COR-L47 (cell line): ENCODE results near the gene KHDRBS2.
A peak's percentile ranks its signal among the peaks of the same experiment; 100 is the strongest.

ENCODE experiments used
- DNase-seq: peaks from one replicate; lab custom pipeline; 2025; lab: John Stamatoyannopoulos, UW

KHDRBS2 gene

GRCh38 chr6:62175195-62175594 lies 110.8 kb downstream of the KHDRBS2 start:
- DNase-seq: no peak

DNA sequence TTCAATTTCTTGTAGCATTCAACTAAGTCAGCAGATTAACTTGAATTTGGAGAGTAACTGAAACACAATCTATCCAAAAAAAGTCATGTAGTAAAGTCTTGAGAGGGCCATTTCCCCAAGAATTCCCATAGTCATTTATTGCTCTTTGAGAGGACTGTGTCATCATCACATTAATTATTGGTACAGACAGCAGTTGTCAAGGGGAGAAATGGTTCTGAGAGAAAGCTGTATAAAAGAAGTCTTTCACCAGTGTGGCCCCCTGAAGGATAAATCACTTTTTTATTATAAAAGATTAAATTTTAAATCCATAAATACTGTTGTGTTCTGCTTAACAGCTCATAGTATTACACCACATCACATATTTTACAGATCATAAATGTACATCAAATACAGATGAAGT lies 111.5 kb downstream of the KHDRBS2 start:
- DNase-seq: no peak

GRCh38 chr6:62167736-62168135 lies 118.3 kb downstream of the KHDRBS2 start:
- DNase-seq: no peak

GRCh38 chr6:62162858-62163257 lies 123.2 kb downstream of the KHDRBS2 start:
- no peak for DNase-seq

GRCh38 chr6:62152796-62153195 lies 133.2 kb downstream of the KHDRBS2 start:
- no peak for DNase-seq

DNA sequence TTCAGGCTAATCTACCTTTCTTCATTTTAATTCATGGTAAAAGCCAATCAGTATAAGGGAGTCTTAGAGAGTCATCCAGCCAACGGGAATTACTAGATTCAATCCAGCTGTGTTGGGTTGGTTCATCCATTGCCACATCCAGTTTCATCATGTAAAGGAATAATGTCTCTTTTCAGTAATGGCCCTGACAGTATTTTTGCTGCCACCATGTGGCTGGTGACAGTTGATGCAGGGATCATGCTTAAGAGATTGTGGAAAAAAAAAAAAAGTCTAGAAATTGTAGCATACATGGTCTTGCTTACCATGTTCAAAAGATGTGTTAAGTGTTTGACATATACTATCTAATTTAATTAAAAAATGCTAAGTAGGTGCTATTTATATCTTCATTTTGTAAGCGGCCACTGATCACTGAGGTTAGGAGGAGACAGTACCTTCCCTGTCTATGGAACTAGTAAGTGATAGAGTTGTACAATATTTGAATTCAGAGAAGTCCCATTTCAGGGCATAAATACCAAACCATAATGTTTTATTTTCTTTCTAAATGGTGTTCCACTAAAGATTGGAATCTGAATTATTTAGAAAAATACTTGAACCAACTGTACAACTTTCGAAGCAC lies 135.9 kb downstream of the KHDRBS2 start:
- DNase-seq: peak; percentile 68

- no peak for DNase-seq
Observed at GRCh38 chr6:62146954-62147853, 138.8 kb downstream of the KHDRBS2 start.

DNA sequence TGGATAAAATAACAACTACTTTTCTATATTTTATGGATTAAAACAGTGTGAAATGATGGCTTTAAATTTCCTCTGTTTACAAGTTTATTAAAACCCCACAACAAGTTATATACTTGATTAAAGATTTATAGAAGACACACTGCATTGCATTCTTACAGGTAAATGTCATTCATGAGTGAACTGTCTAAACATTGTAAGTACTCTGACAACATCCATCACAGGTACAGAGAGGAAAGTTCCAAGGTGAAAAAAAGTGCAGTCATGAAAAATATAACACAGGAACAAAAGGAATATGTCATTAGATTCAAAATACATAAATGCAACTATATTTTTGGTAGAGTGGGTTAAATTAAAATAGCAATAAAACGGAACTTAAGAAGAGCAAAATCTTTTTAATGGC lies 156.9 kb downstream of the KHDRBS2 start:
- no peak for DNase-seq

GRCh38 chr6:62119401-62119800 lies 166.6 kb downstream of the KHDRBS2 start:
- no peak for DNase-seq

DNA sequence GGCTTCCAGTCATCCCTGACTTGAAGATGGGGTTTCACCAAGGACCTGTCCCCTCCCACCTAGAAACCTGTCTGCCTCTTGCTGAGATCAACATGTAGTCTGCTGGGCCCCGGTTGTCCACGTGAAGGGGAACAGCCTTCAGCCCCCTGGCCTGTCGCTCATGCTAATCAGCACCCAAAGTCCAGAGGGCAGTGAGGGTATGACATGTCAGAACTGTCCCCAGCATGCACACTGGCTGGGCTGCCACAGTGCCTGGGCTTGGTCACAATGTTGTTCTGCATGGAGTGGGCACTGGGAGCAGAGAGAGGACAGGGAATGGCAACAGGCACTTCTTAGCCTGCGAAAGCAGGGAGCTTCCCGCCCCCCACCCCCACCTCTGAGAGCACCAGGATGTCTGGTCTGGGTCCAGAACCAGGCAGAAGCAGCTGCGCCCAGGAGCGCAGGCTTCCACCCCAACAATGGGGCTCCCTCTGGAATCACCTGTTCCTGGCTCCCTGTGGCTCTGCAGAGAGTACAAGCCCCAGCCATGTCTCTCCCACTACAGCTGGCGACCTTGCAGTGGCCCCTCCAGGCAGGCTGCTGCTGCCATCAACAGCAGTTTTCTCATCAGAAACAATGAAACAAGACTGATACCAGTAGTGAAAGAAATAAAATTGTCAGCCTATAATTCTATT lies 182.7 kb downstream of the KHDRBS2 start:
- no peak for DNase-seq

DNA sequence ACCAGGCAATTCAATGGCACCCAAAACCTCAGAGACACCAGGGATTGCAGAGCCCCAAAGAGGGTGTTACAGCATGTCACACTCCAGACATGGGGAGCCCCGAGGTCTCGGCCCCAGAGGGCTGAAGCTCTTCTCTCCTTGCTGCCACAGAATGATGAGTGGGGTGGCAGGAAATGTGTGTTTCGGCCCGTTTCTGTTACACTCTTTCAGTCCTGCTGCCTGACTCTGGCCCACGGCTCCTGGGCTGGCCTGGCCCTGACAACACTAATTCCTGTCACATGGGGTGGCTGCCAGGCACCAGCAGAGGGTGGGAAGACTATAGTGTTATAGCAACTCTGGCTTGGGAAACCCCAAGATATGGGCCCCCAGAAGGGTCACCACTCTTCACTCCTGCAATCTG lies 183.6 kb downstream of the KHDRBS2 start:
- DNase-seq: no peak

DNA sequence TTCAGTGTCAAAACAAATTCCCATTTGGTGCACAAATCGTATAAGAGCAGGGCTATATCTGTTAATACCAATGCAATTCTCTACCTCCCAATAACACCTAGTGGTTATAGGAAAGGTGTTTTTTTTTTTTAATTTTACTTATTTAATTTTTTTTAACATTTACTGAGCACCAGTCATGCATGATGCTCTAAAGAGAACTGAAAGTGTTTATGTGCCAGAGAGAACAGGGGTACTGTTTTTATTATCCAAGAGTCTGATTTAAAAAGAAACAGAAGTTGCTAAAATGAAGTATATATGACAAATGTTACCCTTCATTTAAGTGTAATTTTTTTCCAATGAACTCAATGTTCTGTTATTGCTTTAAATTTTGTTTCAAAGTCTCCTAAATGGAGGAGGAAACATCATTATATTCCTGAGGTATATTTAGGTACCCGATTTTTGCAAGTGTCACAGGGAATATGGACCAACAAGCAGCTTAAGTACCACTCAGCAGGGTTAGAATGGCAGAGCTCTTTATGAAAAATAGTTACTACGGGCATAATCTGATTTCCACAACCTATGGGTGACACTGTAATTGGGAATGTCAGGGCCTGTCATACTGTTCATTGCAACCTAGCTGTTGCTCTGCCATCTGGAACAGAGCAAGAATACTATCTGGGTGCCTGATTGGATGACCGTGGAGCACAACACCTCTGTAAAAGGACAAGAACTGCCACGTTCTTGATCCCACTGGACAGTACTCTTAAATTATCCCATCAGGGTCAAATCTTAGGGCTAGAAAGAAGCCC lies 195.4 kb downstream of the KHDRBS2 start:
- no peak for DNase-seq

- DNase-seq: no peak
Observed at GRCh38 chr6:62089781-62090180, 196.2 kb downstream of the KHDRBS2 start.

GRCh38 chr6:62086047-62086446 lies 200.0 kb downstream of the KHDRBS2 start:
- DNase-seq: no peak

GRCh38 chr6:62075869-62076268 lies 210.2 kb downstream of the KHDRBS2 start:
- DNase-seq: no peak

DNA sequence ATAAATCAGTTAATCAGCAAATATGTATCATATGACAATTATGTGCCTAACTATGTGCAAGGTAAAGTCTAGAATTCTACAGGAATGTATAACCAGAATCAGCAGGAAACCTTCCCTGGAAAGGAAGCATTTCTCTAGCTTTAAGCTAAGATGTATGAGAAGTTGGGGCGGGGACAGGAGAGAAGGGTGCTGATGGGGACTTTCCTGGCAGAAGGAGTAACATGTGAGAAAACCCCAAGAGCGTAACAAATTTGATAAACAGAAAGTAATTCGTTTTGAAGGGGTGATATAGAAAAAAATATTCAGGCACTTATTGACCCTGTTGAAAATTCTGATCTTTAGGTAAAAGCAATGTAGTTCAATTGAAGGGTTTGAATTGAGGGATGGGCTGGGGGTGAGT lies 226.1 kb downstream of the KHDRBS2 start:
- no peak for DNase-seq

DNA sequence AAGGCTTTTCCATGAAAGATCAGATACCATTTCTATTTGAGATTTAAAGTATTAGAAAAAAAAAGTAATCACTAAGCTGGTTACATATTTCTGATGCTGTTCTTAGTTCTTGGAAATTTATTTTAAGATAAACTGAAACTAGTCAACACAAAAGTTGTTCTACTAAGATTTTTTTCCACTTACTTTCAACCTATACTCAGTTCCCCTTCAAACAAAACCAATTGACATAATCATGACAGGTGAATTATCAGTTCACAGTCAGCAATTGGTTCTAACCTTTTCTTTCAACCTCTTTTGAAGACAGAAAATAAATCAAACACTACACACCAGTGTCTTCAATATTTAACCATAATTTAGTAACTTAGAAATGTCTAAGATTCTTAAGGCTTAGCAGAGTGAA lies 228.7 kb downstream of the KHDRBS2 start:
- DNase-seq: no peak

- DNase-seq: no peak
Observed at GRCh38 chr6:62045502-62045901, 240.5 kb downstream of the KHDRBS2 start.

DNA sequence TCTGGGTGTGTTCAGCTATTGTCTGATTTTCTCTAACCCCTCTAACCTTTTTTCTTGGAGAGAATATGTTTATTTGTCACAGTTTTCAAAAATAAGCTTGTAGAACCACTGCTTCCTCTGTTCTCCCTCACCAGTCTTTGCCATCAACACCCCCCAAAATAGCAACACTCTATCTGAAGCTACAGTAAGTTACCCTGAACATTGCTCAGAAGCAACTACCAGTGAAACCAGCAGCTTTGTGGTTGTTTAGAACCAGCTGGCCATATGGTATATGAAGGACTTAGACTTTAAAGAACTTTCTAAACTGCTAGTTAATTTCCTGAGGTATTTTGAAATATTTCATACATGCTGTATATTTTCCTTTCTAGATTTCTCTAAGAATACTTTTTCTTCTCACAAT lies 242.9 kb downstream of the KHDRBS2 start:
- no peak for DNase-seq

GRCh38 chr6:62042429-62042828 lies 243.6 kb downstream of the KHDRBS2 start:
- no peak for DNase-seq

DNA sequence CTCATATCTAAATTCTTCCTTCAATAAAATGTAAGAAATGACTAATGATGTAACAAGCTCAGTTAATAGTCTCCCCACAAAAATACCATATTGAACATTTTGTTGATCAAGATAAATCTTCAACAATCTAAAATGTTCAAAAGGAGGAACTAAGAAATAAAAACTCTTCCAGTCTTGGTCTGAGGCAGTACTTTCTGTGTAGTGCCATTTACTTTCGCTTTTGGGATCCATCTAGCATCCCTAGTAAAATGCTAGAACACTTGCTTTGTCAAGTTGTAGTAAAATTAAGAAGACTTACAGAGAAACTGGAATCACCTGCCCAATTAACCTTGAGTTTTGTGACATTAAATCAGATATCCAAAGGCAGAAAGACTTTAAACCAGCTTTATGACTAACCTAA lies 246.4 kb downstream of the KHDRBS2 start:
- no peak for DNase-seq

- DNase-seq: peak; percentile 5
Observed at GRCh38 chr6:62037445-62037844, 248.6 kb downstream of the KHDRBS2 start.
